ENCODE results near the gene PIGA. TPM values are rescaled to one million over a fixed set of nuclear protein-coding genes. Genes with fewer than 3 reads are reported as not detected.

PIGA gene
- total RNA-seq, result 6.8 TPM

GRCh38 chrX:15335135-15336022 is at the start of gene PIGA:
TSS of gene PIGA (minus strand) at chrX:15335523. CDS start at chrX:15331930, 3,593 bp downstream.
- Histone ChIP-seq H3K9me3 (ENCODE audit: control insufficient read depth in 3 of 3, low read length in 3 of 3) (no peaks in the 10 kb centered on the region), H3K4me3 (ENCODE audit: low read length in 3 of 3) (peak within 1 kb of the TSS; percentile 74 to 81 (median 81)), H3K4me1 (ENCODE audit: control insufficient read depth in 3 of 3, insufficient read depth in 3 of 3, low read length in 3 of 3) (peaks cover 0 to 22% (median 3%) of the 10 kb centered on the region in 3 donors), H3K36me3 (ENCODE audit: control insufficient read depth in 3 of 3, insufficient read depth in 3 of 3, low read length in 3 of 3) (peaks cover 0 to 5% (median 0%) of the 10 kb centered on the region in 3 donors), H3K27me3 (ENCODE audit: control insufficient read depth in 3 of 3, insufficient read depth in 3 of 3, low read length in 3 of 3) (no peaks in the 10 kb centered on the region), H3K27ac (ENCODE audit: low read depth, low read length) (peak within 1 kb of the TSS; percentile 85), H3K9ac (ENCODE audit: low read depth in 1 of 3, low read length in 3 of 3) (peak within 1 kb of the TSS; percentile 82 to 87 (median 84))

GRCh38 chrX:15384304-15384703 is 49.0 kb upstream of the PIGA start, which contains the start of gene VEGFD:
TSS of gene VEGFD (minus strand) at chrX:15384413. CDS start at chrX:15383946, 467 bp downstream.
- Histone ChIP-seq H3K36me3 (ENCODE audit: control insufficient read depth in 3 of 3, insufficient read depth in 3 of 3, low read length in 3 of 3) (peaks cover 2 to 6% (median 2%) of the 10 kb centered on the region in 3 donors), H3K4me3 (ENCODE audit: low read length in 3 of 3) (no peak within 1 kb of the TSS), H3K27me3 (ENCODE audit: control insufficient read depth in 3 of 3, insufficient read depth in 3 of 3, low read length in 3 of 3) (peaks cover 0 to 3% (median 0%) of the 10 kb centered on the region in 3 donors), H3K9me3 (ENCODE audit: control insufficient read depth in 3 of 3, low read length in 3 of 3) (no peaks in the 10 kb centered on the region), H3K27ac (ENCODE audit: low read depth, low read length) (no peak within 1 kb of the TSS), H3K4me1 (ENCODE audit: control insufficient read depth in 3 of 3, insufficient read depth in 3 of 3, low read length in 3 of 3) (peaks cover 0 to 4% (median 3%) of the 10 kb centered on the region in 3 donors), H3K9ac (ENCODE audit: low read depth in 1 of 3, low read length in 3 of 3) (no peak within 1 kb of the TSS)

DNA sequence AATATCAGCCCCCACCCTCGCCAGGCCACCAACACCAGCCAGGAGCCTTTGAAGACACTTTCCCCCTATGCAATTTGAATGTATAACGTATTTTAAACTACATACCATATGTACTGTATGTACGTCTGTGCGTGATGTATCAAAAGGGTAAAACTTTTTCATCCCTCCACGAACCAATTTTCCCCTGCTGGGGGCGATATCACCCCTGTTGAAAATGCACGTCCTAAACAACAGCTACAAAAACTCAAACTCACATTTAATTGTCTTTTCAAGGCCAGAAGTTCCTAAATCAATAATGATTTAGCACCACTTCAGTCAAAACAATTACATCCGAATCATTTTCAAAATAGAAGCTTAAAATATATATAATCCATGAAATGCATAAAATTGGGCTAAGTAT is 47.5 kb upstream of the PIGA start:
- H3K4me3 ChIP-seq (ENCODE audit: low read length in 3 of 3), result no peak overlapping the region
- no peak overlapping the region for H3K27ac ChIP-seq (ENCODE audit: low read depth, low read length)

GRCh38 chrX:15376956-15377355 is 41.6 kb upstream of the PIGA start:
- no peaks in the 10 kb centered on the region for H3K36me3 ChIP-seq (ENCODE audit: control insufficient read depth in 3 of 3, insufficient read depth in 3 of 3, low read length in 3 of 3)
- no peaks in the 10 kb centered on the region for H3K27me3 ChIP-seq (ENCODE audit: control insufficient read depth in 3 of 3, insufficient read depth in 3 of 3, low read length in 3 of 3)
- H3K4me1 ChIP-seq (ENCODE audit: control insufficient read depth in 3 of 3, insufficient read depth in 3 of 3, low read length in 3 of 3), result peaks cover 0 to 3% (median 0%) of the 10 kb centered on the region in 3 donors
- H3K9me3 ChIP-seq (ENCODE audit: control insufficient read depth in 3 of 3, low read length in 3 of 3), result no peaks in the 10 kb centered on the region
- no peak overlapping the region for H3K27ac ChIP-seq (ENCODE audit: low read depth, low read length)
- no peak overlapping the region for H3K4me3 ChIP-seq (ENCODE audit: low read length in 3 of 3)
- no peak overlapping the region for H3K9ac ChIP-seq (ENCODE audit: low read depth in 1 of 3, low read length in 3 of 3)

More for the DNA sequence above, 47.5 kb upstream of the PIGA start:
- Histone ChIP-seq H3K4me1 (ENCODE audit: control insufficient read depth in 3 of 3, insufficient read depth in 3 of 3, low read length in 3 of 3) (peaks cover 0 to 5% (median 4%) of the 10 kb centered on the region in 3 donors), H3K9me3 (ENCODE audit: control insufficient read depth in 3 of 3, low read length in 3 of 3) (no peaks in the 10 kb centered on the region), H3K27me3 (ENCODE audit: control insufficient read depth in 3 of 3, insufficient read depth in 3 of 3, low read length in 3 of 3) (peaks cover 0 to 3% (median 0%) of the 10 kb centered on the region in 3 donors), H3K9ac (ENCODE audit: low read depth in 1 of 3, low read length in 3 of 3) (no peak overlapping the region), H3K36me3 (ENCODE audit: control insufficient read depth in 3 of 3, insufficient read depth in 3 of 3, low read length in 3 of 3) (no peaks in the 10 kb centered on the region)

- no peak overlapping the region for H3K4me3 ChIP-seq (ENCODE audit: low read length in 3 of 3)
- no peak overlapping the region for H3K9ac ChIP-seq (ENCODE audit: low read depth in 1 of 3, low read length in 3 of 3)
- H3K27ac ChIP-seq (ENCODE audit: low read depth, low read length), result no peak overlapping the region
Measured at GRCh38 chrX:15373976-15374375, 38.7 kb upstream of the PIGA start.

DNA sequence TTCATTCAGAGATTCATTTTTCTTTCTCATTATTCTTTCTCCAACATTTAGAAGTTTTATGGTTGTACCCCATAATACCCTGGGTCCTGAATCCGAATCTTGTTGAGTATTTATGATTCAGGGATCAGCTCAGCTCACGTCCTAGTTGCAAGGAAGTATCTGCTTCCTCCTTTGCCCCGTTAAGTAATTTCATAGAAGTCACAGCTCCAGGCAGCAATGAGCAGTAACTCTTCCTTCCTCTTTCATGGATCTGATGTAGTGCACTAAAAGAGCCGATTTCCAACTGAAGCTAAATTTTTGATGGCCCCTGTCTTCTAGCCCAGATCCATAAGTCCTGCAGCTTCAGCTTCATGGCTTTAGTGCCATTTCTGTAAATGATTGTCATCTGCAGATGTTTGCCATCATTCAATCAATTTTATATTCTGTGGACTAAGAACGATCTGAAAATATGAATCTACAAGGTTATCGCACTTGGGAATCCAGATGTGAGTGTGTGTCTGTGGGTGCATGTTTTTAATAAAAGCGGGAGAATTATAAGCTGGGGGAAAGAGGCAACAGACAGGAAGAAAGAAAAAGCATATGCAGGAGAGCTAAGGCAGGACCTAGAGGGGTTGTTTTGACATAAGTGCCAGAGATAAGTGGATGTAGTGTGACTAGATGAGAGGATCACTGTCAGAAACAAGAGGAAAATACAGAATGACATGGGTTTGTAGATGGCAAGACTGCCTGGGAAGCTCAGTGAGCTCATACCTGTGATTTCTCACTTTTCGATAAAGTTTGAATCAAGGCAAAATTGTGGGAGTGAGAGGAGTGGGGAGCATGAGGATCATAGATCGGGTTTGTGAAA is 31.4 kb upstream of the PIGA start:
- no peak overlapping the region for H3K27ac ChIP-seq (ENCODE audit: low read depth, low read length)
- H3K4me1 ChIP-seq (ENCODE audit: control insufficient read depth in 3 of 3, insufficient read depth in 3 of 3, low read length in 3 of 3), result no peaks in the 10 kb centered on the region
- peaks cover 0 to 5% (median 0%) of the 10 kb centered on the region in 3 donors for H3K36me3 ChIP-seq (ENCODE audit: control insufficient read depth in 3 of 3, insufficient read depth in 3 of 3, low read length in 3 of 3)
- no peaks in the 10 kb centered on the region for H3K27me3 ChIP-seq (ENCODE audit: control insufficient read depth in 3 of 3, insufficient read depth in 3 of 3, low read length in 3 of 3)
- no peaks in the 10 kb centered on the region for H3K9me3 ChIP-seq (ENCODE audit: control insufficient read depth in 3 of 3, low read length in 3 of 3)
- no peak overlapping the region for H3K9ac ChIP-seq (ENCODE audit: low read depth in 1 of 3, low read length in 3 of 3)
- no peak overlapping the region for H3K4me3 ChIP-seq (ENCODE audit: low read length in 3 of 3)

More at GRCh38 chrX:15373976-15374375, 38.7 kb upstream of the PIGA start:
- Histone ChIP-seq H3K27me3 (ENCODE audit: control insufficient read depth in 3 of 3, insufficient read depth in 3 of 3, low read length in 3 of 3) (no peaks in the 10 kb centered on the region), H3K4me1 (ENCODE audit: control insufficient read depth in 3 of 3, insufficient read depth in 3 of 3, low read length in 3 of 3) (peaks cover 0 to 3% (median 0%) of the 10 kb centered on the region in 3 donors), H3K9me3 (ENCODE audit: control insufficient read depth in 3 of 3, low read length in 3 of 3) (no peaks in the 10 kb centered on the region), H3K36me3 (ENCODE audit: control insufficient read depth in 3 of 3, insufficient read depth in 3 of 3, low read length in 3 of 3) (no peaks in the 10 kb centered on the region)

GRCh38 chrX:15359701-15360100 is 24.4 kb upstream of the PIGA start:
- peaks cover 0 to 14% (median 7%) of the 10 kb centered on the region in 3 donors for H3K36me3 ChIP-seq (ENCODE audit: control insufficient read depth in 3 of 3, insufficient read depth in 3 of 3, low read length in 3 of 3)
- H3K9ac ChIP-seq (ENCODE audit: low read depth in 1 of 3, low read length in 3 of 3), result no peak overlapping the region
- H3K27me3 ChIP-seq (ENCODE audit: control insufficient read depth in 3 of 3, insufficient read depth in 3 of 3, low read length in 3 of 3), result no peaks in the 10 kb centered on the region
- H3K4me3 ChIP-seq (ENCODE audit: low read length in 3 of 3), result no peak overlapping the region
- no peaks in the 10 kb centered on the region for H3K9me3 ChIP-seq (ENCODE audit: control insufficient read depth in 3 of 3, low read length in 3 of 3)
- no peak overlapping the region for H3K27ac ChIP-seq (ENCODE audit: low read depth, low read length)
- H3K4me1 ChIP-seq (ENCODE audit: control insufficient read depth in 3 of 3, insufficient read depth in 3 of 3, low read length in 3 of 3), result no peaks in the 10 kb centered on the region

DNA sequence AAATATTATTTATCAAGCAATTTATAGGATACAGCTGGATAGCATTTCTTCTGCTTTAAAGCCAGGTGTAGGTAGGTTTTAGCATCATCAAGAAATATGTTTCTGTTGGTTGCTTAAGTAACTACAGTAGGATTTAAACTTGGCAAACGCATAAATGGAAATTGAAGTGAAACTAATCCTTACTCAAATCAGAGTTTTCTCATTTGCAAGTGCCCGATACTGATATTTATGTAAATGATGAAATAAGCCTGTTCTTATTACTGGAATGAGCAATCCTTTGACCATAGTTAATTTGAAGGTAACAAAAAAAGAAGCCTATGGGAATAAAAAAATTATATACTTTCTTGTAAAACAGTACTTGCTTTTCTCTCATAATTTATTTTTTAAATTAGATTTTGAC is 23.2 kb upstream of the PIGA start:
- Histone ChIP-seq H3K36me3 (ENCODE audit: control insufficient read depth in 3 of 3, insufficient read depth in 3 of 3, low read length in 3 of 3) (peaks cover 0 to 14% (median 7%) of the 10 kb centered on the region in 3 donors), H3K27me3 (ENCODE audit: control insufficient read depth in 3 of 3, insufficient read depth in 3 of 3, low read length in 3 of 3) (no peaks in the 10 kb centered on the region), H3K4me1 (ENCODE audit: control insufficient read depth in 3 of 3, insufficient read depth in 3 of 3, low read length in 3 of 3) (no peaks in the 10 kb centered on the region), H3K4me3 (ENCODE audit: low read length in 3 of 3) (no peak overlapping the region), H3K27ac (ENCODE audit: low read depth, low read length) (no peak overlapping the region), H3K9ac (ENCODE audit: low read depth in 1 of 3, low read length in 3 of 3) (no peak overlapping the region), H3K9me3 (ENCODE audit: control insufficient read depth in 3 of 3, low read length in 3 of 3) (no peaks in the 10 kb centered on the region)

DNA sequence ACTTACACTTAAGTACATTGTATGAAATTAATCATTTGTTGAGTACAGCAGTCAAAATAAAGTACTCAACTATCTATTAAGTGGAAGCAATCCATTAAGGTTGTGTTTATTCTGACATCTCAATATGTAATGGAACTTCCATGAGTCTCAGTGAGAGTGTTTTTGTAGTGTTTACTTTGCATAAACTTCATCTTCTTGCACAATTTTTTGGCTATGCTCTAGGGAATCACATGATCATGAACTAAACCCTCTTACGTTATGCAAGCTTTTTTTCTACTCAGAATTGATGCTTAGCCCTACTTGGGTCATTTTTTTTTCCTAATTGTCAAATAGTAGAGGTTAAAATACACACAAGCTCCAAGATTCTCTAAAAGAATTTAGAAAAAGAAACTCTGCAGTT is 21.1 kb upstream of the PIGA start:
- Histone ChIP-seq H3K4me3 (ENCODE audit: low read length in 3 of 3) (no peak overlapping the region), H3K9me3 (ENCODE audit: control insufficient read depth in 3 of 3, low read length in 3 of 3) (no peaks in the 10 kb centered on the region), H3K9ac (ENCODE audit: low read depth in 1 of 3, low read length in 3 of 3) (no peak overlapping the region), H3K4me1 (ENCODE audit: control insufficient read depth in 3 of 3, insufficient read depth in 3 of 3, low read length in 3 of 3) (no peaks in the 10 kb centered on the region), H3K27ac (ENCODE audit: low read depth, low read length) (no peak overlapping the region), H3K27me3 (ENCODE audit: control insufficient read depth in 3 of 3, insufficient read depth in 3 of 3, low read length in 3 of 3) (no peaks in the 10 kb centered on the region), H3K36me3 (ENCODE audit: control insufficient read depth in 3 of 3, insufficient read depth in 3 of 3, low read length in 3 of 3) (peaks cover 0 to 12% (median 7%) of the 10 kb centered on the region in 3 donors)
